ENCODE measurements around the gene NIM1K. TPM values are rescaled to one million over a fixed set of nuclear protein-coding genes. Genes with fewer than 3 reads are reported as not detected.
A peak's percentile ranks its signal among the peaks of the same experiment; 100 is the strongest.
"Not testable (repeated sequence)": the region's sequence is repeated elsewhere in the genome, so short reads cannot be mapped to it uniquely, and the experiment has no call there.

Gene NIM1K
- total RNA-seq, 1 experiment from 2014 or later: 0.41 TPM

DNA sequence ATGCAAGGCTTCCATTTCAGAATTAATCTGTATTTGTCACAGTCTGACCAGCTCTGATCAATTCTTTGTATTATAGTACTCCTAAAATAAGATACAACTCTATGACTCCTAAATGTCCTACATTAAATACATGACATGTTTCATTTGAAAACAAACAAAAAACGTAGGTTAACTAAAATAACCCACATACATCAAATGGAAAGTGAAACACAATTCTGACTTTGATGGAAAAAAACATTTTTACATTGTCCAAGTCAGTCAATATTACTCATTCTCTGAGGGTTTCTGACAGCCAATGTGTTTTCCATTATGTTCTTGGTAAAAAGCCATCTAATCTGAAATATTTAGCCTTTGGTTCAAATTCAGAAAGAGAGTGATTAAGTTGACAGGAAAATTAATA lies 112.5 kb downstream of the NIM1K start:
- no peak for DNase-seq (ENCODE audit: low spot score)
- in situ Hi-C loops (cut with HindIII; ENCODE audit: low sequenced_read_pairs): no loop called here

DNA sequence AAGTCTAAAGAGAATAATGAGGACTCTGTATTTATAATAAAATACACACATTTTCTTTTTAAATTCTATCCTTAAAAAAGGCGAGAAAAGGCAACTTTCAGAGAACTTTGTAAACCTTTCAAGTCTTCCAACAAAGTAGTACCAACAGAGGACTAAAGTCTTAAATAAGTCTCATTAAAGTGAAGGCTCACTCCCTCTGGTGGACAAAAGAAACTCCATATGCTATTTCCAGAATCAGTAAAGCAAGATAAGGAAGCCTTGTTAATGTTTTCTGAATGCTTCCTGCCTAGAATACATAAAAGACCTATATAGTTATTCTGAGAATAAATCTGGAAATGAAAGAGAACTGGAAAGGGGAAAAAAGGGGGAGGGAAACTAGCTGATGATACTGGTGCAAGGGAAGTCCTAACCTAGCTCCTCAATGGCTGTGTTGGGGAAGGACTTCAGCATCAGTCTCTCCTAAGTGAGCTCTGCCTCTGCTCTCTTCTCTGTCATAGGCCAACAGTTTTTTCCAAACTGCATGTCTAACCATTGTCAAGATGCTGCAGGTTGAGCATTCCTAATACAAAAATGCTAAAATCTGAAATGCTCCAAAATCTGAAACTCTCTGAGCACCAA lies 114.0 kb downstream of the NIM1K start:
- in situ Hi-C loops (cut with HindIII; ENCODE audit: low sequenced_read_pairs): no loop called here
- peak; percentile 67 for DNase-seq (ENCODE audit: low spot score)

DNA sequence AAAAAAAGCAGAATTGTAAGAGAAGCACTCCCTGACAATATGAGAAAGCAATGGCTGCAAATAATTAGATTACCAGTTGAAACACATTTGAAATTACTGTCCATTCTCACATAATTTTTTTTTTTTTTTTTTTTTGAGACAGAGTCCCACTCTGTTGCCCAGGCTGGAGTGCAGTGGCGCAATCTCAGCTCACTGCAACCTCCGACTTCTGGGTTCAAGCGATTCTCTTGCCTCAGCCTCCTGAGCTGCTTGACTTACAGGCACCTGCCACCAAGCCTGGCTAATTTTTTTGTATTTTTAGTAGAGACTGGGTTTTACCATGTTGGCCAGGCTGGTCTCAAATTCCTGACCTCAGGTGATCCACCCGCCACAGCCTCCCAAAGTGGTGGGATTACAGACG lies 114.9 kb downstream of the NIM1K start:
- in situ Hi-C loops (cut with HindIII; ENCODE audit: low sequenced_read_pairs); DNase-seq (ENCODE audit: low spot score): not testable (repeated sequence)

DNA sequence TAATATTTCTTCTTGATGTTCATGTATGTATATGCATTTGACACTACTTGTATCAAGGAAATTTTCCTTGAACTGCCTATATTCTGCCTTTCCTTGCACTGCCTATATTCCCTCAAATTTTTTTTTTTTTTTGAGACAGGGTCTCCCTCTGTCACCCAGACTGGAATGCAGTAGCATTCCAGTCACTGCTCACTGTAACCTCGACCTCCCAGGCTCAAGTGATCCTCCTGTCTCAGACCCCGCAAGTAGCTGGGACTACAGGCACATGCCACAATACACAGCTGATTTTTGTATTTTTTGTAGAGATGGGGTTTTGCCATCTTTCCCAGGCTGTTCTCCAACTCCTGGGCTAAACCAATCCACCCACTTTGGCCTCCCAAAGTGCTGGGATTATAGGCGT lies 117.1 kb downstream of the NIM1K start:
- in situ Hi-C loops (cut with HindIII; ENCODE audit: low sequenced_read_pairs): no loop called here
- DNase-seq (ENCODE audit: low spot score): no peak

DNA sequence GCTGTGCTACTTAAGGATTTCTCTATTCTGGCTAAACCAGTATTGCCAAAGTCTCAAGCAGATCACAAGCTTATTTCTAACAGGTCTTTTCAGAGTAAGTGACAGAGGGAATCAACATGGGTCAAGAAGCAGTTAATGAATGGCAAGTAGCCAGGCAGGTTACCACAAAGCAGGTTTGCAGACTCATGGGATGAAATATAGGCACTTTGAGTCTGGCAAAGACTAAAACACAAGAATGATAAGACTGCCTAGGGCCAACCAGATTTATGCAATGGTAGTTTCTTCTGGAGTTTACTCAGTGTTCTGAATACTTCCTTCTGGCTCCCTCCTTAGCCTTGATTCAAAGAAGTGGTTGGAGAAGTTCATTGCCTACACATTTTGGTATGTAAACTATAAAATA lies 117.6 kb downstream of the NIM1K start:
- in situ Hi-C loops (cut with HindIII; ENCODE audit: low sequenced_read_pairs): no loop called here

DNA sequence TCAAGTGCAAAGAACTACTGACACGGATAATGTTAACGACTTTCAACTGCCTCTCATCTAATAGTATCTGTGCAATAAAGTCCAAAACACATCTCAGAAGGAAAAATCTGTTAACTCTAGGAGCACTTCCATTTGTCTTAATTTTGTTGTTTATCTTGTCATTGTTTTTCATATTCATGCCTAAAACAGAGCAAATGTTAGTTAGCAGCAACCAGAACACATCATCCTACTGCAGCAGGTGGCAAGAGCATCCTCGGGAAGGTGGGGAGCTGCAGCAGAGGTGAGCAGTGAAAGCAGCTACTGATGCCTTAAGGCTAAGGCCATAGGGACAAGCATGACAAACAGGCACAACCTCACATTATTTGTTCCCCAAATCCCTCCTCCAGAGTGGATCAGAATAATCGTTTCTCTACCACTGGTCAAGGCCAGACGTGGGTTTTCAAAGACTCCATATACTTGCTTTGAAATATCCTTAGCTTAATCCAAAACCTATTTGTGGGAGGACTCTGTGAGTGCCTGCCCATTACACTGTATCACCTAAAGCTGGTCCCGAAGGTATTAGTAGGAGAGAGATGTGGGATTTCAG lies 120.1 kb downstream of the NIM1K start:
- in situ Hi-C loops (cut with HindIII; ENCODE audit: low sequenced_read_pairs): no loop called here
- peak; percentile 15 for DNase-seq (ENCODE audit: low spot score)

More for the DNA sequence above, 117.6 kb downstream of the NIM1K start:
- DNase-seq (ENCODE audit: low spot score): no peak

DNA sequence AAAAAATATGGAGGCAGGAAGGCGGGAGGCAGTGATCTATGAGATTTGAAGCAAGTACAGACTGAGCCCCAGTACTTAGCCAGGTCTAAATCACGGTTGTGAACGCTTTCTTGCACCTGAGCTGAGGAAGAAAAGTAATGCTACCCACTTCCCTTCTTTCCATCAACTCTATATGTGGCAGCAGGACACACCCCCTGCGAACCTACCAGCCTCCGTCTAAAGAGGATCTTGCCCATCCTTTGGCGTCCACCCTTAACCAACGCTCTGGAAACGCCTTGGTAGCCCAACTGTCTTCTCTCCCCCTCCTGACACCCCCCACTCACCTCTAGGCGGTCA lies 120.6 kb downstream of the NIM1K start:
- in situ Hi-C loops (cut with HindIII; ENCODE audit: low sequenced_read_pairs): no loop called here
- no peak for DNase-seq (ENCODE audit: low spot score)

DNA sequence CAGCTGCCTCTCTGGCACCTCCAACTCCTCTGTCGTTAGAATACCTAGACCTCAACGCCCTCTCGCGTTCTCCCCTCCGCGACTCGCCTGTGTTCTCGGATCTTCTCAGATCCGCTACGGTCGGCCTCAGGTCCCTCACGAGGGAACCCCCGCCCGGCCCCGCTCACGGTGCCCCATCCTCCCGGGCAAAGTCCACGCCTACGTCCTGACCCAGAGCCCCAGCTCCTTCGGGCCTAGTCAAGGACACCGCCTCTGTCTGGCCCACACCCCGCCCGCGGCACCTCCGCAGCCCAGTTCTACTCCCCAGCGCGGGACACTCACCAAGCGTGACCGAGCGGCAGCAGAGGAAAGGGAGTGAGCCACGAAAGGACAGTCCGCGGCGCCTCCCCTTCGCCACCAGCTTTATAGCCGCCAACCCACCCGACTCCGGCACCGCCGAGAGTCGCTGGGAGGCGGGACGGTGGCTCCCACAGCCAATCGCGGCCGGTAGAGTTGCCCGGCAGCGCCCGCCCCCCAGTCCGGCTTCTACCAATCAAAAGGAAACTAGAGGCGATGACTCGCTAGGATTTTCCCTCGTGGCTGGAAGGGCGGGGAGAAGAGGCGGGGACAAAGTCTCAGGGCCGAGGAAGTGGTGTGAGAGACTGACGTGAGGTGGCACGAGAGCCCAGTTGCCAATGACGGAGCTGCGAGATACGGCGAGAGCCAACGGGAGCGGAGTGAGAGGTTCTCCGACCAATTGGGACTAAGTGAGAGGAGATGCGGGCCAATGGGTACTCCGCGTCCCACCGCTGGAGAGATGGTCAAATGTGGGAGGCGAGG lies 121.2 kb downstream of the NIM1K start, which contains the start of gene HMGCS1:
TSS of gene HMGCS1 (minus strand) at position 378 of the 819 bp plus-strand sequence. CDS start 14,447 bp downstream, outside the sequence.
- in situ Hi-C loops (cut with HindIII; ENCODE audit: low sequenced_read_pairs): no loop called here
- peak; percentile 100 for DNase-seq (ENCODE audit: low spot score)

DNA sequence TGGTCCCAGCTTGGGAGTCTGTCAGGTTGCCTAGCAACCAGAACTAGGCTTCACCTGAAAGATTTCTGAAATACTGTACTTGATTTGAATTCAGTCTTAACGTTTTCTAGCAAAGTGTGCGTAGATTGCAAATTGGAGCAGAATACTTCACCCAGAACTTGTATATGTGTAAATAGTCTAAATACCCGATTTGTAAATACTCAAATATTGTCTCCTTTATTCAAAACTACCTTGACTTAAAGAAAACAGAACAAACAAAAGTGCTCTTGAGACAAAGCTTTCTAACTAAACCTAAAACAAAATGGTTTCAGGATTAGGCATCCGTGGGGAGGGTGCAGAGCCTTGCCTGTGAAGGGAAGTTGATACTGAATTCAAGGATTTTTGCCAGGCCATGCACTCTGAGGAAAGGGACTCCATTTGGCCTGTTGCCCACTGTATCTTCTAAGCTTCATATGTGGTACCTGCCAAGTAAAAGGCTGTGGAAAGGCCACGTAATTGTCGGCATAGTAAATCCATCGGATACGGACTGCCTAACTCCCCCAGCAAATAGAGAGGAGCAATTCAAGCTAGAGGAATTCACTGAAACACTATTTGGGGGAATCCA lies 121.9 kb downstream of the NIM1K start:
- no peak for DNase-seq (ENCODE audit: low spot score)
- in situ Hi-C loops (cut with HindIII; ENCODE audit: low sequenced_read_pairs): no loop called here

DNA sequence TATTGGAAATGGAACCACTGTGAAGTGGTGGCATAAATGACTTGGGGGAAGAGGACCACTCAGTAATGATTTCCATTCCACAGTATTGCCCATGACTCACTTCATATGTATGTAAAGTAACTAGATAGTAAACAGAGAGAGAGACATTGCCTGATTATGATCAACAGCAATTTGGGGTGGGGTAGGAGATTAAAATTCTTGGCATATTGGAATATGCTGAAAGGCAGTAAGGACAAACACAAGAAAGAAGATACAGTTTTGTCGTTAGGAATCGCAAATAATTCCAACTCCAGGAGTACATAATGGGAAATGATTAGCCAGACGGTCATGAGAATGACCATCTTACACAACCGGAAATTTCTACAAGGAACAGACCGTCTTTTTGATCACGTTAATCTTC lies 122.7 kb downstream of the NIM1K start:
- DNase-seq (ENCODE audit: low spot score): no peak
- in situ Hi-C loops (cut with HindIII; ENCODE audit: low sequenced_read_pairs): no loop called here

DNA sequence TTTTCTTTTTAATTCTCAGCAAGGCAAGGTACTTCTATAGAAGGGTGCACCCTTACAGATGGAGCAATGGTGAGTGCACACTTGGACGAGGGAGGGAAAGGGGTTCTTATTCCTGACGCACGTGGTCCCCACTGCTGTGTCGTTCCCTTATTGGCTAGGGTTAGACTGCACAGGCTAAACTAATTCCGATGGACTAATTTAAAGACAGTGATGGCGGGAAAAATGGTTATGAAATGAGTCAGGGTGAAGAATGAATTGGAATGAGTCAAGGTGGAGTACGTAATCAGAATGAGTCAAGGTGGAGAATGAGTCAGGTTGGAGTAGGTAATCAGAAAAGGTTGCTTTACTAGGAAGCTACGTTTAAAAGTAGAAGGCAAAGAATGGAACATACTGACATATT lies 123.2 kb downstream of the NIM1K start:
- in situ Hi-C loops (cut with HindIII; ENCODE audit: low sequenced_read_pairs): no loop called here
- DNase-seq (ENCODE audit: low spot score): no peak

DNA sequence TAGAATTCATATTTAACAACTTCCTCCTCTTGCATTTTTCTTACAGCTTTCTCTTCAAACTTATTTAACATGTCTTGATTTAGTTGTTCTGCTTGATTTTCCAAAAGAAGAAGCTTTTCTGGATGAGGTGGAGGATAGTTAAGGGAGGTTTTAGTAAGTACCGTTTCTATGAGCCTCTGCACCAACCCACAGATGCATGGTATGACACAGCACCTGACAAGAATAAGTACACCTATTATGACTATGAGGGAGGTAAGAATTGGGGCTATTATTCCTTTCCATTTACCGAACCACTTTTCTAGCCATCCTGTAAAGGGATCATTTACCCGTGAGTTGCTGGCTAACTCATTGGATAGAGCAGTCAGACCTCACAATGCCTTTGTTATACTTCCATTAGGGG lies 123.7 kb downstream of the NIM1K start:
- no peak for DNase-seq (ENCODE audit: low spot score)
- in situ Hi-C loops (cut with HindIII; ENCODE audit: low sequenced_read_pairs): no loop called here

DNA sequence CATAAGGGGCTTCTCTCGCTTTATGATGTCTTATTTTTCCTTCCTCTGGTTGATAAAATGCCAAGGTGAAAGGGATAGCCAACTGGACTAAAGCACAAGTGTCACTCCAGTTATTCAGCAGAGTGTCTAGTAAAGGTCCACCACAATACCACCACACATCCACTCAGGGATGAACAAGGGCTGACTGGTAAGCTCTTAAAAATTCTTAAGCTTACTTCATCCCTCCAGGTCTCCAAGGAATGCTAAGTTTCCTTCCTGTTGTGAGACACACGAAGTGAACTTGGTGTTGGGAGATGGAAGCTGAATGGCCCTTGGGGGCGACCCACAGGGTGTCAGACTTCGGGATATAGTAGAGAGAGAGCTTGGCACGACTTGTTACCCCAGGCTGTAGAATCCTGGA lies 124.4 kb downstream of the NIM1K start:
- in situ Hi-C loops (cut with HindIII; ENCODE audit: low sequenced_read_pairs): no loop called here

DNA sequence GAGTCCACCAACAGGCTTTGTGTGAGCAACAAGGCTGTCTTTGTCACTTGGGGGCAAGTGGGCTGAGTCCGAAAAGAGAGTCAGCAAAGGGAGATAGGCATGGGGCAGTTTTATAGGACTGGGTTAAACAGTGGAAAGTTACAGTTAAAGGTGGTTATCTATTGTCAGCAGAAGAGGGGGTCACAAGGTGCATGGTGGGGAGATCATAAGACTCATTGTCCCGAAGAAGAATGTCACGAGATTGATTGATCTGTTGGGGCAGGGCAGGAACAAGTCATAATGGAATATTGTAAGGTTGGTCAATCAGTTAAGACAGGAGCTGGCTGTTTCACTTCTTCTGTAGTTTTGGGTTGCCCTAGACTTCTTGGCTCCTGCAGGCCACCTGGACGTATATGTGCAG lies 128.8 kb downstream of the NIM1K start:
- DNase-seq (ENCODE audit: low spot score): no peak
- in situ Hi-C loops (cut with HindIII; ENCODE audit: low sequenced_read_pairs): no loop called here

More for the DNA sequence above, 124.4 kb downstream of the NIM1K start:
- DNase-seq (ENCODE audit: low spot score): no peak

DNA sequence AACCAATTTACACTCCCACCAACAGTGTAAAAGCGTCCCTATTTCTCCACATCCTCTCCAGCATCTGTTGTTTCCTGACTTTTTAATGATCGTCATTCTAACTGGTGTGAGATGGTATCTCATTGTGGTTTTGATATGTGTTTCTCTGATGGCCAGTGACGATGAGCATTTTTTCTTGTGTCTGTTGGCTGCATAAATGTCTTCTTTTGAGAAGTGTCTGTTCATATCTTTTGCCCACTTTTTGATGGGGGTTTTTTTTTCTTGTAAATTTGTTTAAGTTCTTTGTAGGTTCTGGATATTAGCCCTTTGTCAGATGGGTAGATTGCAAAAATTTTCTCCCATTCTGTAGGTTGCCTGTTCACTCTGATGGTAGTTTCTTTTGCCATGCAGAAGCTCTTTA lies 131.5 kb downstream of the NIM1K start:
- in situ Hi-C loops (cut with HindIII; ENCODE audit: low sequenced_read_pairs); DNase-seq (ENCODE audit: low spot score): not testable (repeated sequence)

DNA sequence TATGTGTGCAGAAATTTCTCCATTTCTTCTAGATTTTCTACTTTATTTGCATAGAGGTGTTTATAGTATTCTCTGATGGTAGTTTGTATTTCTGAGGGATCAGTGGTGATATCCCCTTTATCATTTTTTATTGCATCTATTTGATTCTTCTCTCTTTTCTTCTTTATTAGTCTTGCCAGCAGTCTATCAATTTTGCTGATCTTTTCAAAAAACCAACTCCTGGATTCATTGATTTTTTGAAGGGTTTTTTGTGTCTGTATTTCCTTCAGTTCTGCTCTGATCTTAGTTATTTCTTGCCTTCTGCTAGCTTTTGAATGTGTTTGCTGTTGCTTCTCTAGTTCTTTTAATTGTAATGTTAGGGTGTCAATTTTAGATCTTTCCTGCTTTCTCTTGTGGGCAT lies 133.6 kb downstream of the NIM1K start:
- in situ Hi-C loops (cut with HindIII; ENCODE audit: low sequenced_read_pairs); DNase-seq (ENCODE audit: low spot score): not testable (repeated sequence)

Data from G401 (cell line).